Measurements from ENCODE around the gene RASIP1.

GRCh38 chr19:48714759-48715675, 25.4 kb downstream of the RASIP1 start:
- TF ChIP-seq POLR2AphosphoS5 (IDR thresholded peaks at IDR 0.05; ENCODE audit: low read depth, low read length) (no peak), POLR2A (IDR thresholded peaks at IDR 0.05; ENCODE audit: low read depth, low read length) (no peak), TAF1 (IDR thresholded peaks at IDR 0.05; ENCODE audit: borderline replicate concordance, low read depth, low read length) (no peak)

Data from GM12892 (cell line).